Measurements from ENCODE around the gene GTF2IRD1.
"Not testable (repeated sequence)": the region's sequence is repeated elsewhere in the genome, so short reads cannot be mapped to it uniquely, and the experiment has no call there.

The GTF2IRD1 gene

DNA sequence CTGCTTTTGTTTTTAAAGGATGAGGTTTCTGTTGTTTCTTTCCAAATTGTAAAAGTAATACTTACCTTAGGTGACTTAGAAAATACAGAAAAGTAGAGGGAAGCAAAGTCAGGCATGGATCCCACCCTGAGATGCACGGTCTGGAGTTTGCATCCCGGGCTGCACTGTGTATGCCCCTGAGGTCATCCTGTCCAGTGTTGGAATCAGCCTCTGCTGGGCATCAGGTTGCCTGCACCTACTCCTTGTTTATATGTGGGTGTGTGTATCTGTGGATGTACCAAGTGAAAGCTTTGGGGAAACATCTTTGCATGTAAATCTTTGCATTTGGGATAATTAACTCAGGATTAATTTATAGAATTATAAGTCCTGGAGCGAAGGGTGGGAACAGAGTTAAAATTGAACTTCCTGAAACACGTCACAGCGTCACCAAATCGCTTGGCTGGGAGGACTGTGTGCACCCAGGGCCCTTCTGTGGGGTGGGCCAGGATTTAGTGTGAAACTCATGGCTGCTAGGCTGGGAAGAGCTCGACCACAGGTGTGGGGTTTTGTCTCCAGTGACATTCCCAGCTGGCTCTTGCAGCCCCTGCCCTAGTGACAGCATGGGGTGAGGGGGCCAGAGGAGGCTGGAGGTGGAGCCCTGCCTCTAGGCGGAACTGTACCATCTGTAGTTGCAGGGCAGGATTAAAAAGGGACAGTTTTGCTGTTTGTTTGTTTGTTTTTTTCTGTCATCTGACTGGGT is 27.9 kb downstream of the GTF2IRD1 start:
- H3K4me3 ChIP-seq (ENCODE audit: low read depth, low read length): no peak overlapping the region
- TF ChIP-seq POLR2A (IDR thresholded peaks at IDR 0.05; ENCODE audit: extremely low read depth, insufficient read length) (no peak), MYC (IDR thresholded peaks at IDR 0.05; ENCODE audit: low read depth, low read length) (no peak)
- TF ChIP-seq, protein P1, sequence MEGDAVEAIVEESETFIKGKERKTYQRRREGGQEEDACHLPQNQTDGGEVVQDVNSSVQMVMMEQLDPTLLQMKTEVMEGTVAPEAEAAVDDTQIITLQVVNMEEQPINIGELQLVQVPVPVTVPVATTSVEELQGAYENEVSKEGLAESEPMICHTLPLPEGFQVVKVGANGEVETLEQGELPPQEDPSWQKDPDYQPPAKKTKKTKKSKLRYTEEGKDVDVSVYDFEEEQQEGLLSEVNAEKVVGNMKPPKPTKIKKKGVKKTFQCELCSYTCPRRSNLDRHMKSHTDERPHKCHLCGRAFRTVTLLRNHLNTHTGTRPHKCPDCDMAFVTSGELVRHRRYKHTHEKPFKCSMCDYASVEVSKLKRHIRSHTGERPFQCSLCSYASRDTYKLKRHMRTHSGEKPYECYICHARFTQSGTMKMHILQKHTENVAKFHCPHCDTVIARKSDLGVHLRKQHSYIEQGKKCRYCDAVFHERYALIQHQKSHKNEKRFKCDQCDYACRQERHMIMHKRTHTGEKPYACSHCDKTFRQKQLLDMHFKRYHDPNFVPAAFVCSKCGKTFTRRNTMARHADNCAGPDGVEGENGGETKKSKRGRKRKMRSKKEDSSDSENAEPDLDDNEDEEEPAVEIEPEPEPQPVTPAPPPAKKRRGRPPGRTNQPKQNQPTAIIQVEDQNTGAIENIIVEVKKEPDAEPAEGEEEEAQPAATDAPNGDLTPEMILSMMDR (IDR thresholded peaks at IDR 0.05; ENCODE audit: low read depth, low read length): no peak
- TF ChIP-seq, protein P2, sequence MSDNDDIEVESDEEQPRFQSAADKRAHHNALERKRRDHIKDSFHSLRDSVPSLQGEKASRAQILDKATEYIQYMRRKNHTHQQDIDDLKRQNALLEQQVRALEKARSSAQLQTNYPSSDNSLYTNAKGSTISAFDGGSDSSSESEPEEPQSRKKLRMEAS (IDR thresholded peaks at IDR 0.05; ENCODE audit: low read depth, low read length): no peak
- no peak for DNase-seq (ENCODE audit: low read depth)

DNA sequence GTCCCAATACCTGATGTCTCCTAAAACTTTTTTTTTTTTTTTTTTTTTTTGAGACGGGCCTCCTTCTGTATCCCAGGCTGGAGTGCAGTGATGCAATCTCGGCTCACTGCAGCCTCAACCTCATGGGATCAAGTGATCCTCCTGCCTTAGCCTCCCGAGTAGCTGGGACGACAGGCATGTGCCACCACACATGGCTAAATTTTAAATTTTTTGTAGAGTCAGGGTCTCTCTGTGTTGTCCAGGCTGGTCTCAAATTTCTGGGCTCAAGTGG is 28.4 kb downstream of the GTF2IRD1 start:
- no peak for DNase-seq (ENCODE audit: low read depth)
- H3K4me3 ChIP-seq (ENCODE audit: low read depth, low read length): no peak overlapping the region
- TF ChIP-seq, protein P2 (IDR thresholded peaks at IDR 0.05; ENCODE audit: low read depth, low read length): no peak
- TF ChIP-seq, protein P1 (IDR thresholded peaks at IDR 0.05; ENCODE audit: low read depth, low read length): no peak
- TF ChIP-seq POLR2A (IDR thresholded peaks at IDR 0.05; ENCODE audit: extremely low read depth, insufficient read length) (no peak), MYC (IDR thresholded peaks at IDR 0.05; ENCODE audit: low read depth, low read length) (no peak)

DNA sequence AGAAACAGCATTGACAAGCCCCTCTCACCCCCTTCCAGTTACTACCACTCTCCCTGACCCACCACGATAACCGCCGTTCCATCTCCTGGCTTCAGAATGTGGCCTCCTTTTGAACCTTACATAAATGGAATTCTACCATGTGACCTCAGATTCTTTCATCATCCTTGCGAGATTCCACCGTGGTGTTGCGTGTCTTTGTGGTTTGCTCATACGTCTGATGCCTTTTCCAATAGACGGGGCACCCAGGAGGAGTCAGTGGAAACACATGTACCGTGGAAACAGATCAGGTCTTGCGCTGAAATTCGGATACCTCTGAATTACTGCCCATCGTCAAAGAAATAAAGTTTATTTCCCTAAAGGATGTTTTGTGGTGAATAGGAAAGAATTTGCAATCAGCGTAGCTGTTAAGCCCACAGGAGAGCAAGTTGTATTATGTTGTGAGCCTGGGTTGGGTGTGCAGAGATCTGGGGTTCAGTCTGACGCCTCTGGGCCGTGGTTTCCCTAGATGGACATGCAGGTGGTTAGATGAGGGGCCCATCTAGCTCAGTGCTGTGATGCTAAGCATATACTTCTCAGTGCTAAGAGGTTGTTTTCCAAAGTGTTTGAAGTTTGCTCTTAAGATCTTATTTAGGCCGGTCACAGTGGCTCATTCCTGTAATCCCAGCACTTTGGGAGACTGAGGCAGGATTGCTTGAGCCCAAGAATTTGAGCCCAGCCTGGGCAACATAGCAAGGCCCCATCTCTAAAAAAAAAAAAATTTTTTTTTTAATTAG is 29.1 kb downstream of the GTF2IRD1 start:
- peak; percentile 78 for DNase-seq (ENCODE audit: low read depth)
- TF ChIP-seq, protein P2 (IDR thresholded peaks at IDR 0.05; ENCODE audit: low read depth, low read length): peak; percentile 75
- TF ChIP-seq, protein P1 (IDR thresholded peaks at IDR 0.05; ENCODE audit: low read depth, low read length): no peak
- no peak overlapping the region for H3K4me3 ChIP-seq (ENCODE audit: low read depth, low read length)

DNA sequence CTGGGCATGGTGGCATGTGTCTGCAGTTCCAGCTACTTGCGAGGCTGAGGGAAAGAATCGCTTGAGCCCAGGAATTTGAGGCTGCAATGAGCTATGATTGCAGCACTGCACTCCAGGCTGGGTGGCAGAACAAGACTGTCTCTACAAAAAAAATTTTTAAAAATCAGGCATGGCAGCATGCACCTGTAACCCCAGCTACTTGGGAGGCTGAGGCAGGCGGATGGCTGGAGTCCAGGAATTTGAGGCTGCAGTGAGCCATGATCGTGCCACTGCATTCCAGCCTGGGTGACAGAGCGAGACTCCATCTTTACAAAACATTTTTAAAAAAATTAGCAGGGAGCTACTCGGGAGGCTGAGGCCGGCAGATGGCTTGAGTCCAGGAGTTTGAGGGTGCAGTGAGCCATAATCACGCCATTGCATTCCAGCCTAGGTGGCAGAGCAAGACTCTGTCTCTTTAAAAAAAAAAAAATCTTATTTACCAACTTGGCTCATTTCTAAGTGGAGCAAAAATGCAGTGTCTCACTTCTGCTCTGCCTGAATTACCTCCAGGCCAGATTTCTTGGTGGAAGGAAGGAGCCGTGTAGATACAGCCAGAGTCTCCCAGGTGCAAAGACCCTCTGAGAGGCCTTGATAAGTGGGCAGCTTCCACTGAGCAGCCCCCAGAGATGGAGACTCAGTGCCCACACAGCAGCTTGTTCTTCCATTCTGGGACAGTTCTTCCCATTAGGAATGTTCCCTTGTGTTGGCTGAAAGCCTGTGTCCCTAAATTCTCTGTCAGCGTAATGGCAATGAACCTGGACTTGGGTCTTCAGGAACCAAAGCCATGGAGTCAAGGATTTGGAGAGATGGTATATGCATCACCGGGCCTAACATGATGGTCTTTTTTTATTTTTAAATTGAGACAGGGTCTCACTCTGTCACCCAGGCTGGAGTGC is 30.0 kb downstream of the GTF2IRD1 start:
- DNase-seq (ENCODE audit: low read depth): no peak
- no peak overlapping the region for H3K4me3 ChIP-seq (ENCODE audit: low read depth, low read length)
- TF ChIP-seq, protein P2 (IDR thresholded peaks at IDR 0.05; ENCODE audit: low read depth, low read length): no peak
- TF ChIP-seq, protein P1 (IDR thresholded peaks at IDR 0.05; ENCODE audit: low read depth, low read length): no peak
- no peak for TF ChIP-seq MYC (IDR thresholded peaks at IDR 0.05; ENCODE audit: low read depth, low read length)
- no peak for TF ChIP-seq POLR2A (IDR thresholded peaks at IDR 0.05; ENCODE audit: extremely low read depth, insufficient read length)

DNA sequence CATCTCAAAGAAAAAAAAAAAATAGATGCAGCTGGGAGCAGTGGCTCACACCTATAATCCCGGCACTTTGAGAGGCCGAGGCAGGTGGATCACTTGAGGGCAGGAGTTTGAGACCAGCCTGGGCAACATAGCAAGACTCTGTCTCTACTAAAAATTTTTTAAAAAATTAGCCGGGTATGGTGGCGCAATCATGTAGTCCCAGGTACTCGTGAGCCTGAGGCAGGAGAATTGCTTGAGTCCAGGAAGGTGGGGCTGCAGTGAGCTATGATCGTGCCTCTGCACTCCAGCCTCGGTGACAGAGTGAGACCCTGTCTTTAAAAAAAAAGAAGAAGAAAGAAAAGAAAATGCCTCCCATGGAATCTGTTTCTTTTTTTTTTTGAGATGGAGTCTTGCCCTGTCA is 31.9 kb downstream of the GTF2IRD1 start:
- TF ChIP-seq POLR2A (IDR thresholded peaks at IDR 0.05; ENCODE audit: extremely low read depth, insufficient read length): no peak
- TF ChIP-seq, protein P1 (IDR thresholded peaks at IDR 0.05; ENCODE audit: low read depth, low read length): no peak
- TF ChIP-seq, protein P2 (IDR thresholded peaks at IDR 0.05; ENCODE audit: low read depth, low read length): no peak
- no peak for TF ChIP-seq MYC (IDR thresholded peaks at IDR 0.05; ENCODE audit: low read depth, low read length)
- DNase-seq (ENCODE audit: low read depth): no peak
- no peak overlapping the region for H3K4me3 ChIP-seq (ENCODE audit: low read depth, low read length)

DNA sequence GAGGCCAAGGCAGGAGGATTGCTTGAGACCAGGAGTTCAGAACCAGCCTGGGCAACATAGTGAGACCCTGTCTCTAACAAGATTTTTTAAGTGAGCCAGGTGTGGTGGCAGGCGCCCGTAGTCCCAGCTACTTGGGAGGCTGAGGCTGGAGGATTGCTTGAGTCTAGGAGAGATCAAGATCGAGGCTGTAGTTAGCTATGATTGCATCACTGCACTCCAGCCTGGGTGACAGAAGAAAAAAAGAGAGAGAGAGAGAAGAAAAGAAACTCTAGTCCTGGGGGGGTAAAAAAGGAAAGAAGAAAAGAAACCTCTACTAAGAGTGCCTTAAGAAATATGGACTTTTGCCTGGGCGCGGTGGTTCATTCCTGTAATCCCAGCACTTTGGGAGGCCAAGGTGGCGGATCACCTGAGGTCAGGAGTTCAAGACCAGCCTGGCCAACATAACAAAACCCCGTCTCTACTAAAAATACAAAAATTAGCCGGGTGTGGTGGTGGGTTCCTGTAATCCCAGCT is 34.9 kb downstream of the GTF2IRD1 start:
- H3K4me3 ChIP-seq (ENCODE audit: low read depth, low read length); DNase-seq (ENCODE audit: low read depth): not testable (repeated sequence)

All from NB4 (cell line).